Left hindlimb (tissue), 1 donor: ENCODE results near the gene ERGIC1.

Experiments
- DNase-seq: peaks from one replicate; pipeline ENCODE4 v3.0.0-alpha.2; 2018

ERGIC1 gene

GRCh38 chr5:172952034-172952511 is 118.0 kb downstream of the ERGIC1 start:
- DNase-seq: no peak

DNA sequence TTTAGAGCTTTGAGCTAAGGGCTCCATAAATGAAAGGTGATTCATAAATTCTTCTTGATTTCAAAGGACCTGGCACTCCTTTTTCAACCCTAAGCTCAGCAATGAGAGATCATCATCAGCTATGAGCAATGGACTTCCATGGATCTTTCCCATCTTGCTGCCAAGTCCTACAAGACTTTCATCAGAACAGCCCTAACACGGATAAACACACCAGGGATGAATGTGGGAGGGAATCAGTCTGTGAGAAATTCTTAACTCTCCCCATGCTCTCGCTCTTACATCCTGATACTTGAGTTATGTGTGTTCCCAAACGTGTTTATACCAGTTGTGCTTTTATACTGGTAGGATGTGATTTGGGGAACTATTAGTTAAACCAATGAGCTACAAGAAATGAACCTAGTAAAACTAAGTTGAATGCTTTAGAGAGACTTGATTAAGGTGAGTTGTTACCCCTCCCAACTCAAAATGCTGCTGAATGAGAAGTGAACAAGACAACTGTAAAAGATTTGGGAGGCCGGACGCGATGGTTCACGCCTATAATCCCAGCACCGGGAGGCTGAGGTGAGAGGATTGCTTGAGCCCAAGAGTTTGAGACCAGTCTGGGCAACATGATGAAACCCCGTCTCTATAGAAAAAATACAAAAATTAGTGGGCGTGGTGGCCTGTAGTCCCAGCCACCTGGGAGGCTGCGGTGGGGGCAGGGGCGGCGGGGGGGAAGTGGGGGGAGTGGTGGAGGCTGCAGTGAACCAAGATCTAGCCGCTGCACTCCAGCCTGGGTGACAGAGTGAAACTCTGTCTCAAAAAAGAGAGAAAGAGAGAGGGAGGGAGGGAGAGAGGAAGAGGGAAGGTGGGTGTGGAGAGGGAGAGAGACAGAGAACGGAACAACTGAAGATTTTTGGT is 120.0 kb downstream of the ERGIC1 start:
- DNase-seq: no peak

DNA sequence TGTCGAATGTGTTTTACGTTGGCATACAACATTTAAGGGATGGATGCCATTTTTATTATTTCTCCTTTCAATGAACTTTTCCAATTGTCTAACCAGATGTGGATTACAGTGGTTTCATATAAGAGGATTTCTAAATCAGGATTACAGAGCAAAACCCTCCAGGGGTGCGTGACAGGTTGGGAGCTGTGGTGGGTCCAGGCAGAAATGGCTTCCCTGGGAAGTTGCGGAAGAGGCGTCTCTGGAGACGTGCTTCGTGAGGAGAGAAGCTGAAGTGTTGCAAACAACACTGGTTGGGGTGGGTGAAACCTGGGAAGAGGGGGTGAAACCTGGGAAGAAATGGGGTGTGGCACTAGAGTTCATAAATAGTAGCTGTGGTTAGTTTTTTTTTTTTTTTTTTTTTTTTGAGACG is 120.7 kb downstream of the ERGIC1 start:
- DNase-seq: no peak

GRCh38 chr5:172956228-172956627 is 122.2 kb downstream of the ERGIC1 start:
- DNase-seq: no peak

- no peak for DNase-seq
Measured at GRCh38 chr5:172956936-172957335, 122.9 kb downstream of the ERGIC1 start.

DNA sequence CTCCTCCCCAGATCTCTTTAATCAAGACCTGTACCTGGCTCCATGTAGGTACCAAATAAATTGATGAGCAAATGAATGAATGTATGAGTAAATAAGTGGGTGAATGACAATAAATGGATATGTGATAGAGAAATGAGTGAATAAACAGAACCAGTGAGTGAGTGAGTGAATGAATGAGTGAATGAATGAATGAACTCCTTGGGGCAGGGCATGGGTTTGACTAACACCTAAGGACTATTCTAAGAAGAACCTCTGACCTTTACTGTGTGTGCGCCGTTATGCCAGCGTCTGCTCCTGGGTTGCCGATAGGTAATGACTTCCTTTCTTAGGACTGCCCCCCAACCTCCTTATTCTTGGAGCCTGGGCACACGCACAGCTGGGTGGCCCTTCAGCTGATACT is 123.4 kb downstream of the ERGIC1 start:
- DNase-seq: no peak

DNA sequence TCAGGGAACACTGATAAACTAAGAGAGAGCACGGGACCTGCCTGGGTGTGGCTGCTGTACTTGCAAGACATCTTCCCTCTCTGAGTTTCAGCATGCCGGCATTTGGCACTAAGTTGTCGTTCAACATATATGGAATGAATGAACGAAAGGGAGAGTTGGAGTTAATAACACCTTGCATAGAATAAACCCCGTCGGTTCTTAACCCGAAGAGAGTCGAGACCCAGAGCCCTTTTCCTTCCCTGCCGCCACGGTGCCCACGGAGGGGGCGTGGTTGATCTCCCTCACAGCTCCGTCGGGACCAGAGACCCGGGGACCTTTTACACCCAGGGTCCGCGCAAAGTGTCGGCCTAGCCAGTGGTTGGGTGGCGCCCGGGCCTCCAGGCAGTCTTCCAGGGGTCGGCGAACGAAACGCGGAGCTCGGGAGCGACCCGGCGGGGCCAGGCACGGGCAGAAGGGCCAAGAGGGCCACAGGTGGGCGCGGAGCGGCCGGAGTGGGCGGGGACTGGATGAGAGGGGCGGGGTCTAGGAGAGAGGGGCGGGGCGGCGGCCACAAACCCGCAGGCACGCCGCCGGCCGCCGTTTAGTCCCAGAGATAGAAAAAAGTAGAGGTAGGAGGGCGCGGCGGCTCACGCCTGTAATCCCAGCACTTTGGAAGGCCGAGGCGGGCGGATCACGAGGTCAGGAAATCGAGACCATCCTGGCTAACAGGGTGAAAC is 124.4 kb downstream of the ERGIC1 start:
- DNase-seq: peak; percentile 73

DNA sequence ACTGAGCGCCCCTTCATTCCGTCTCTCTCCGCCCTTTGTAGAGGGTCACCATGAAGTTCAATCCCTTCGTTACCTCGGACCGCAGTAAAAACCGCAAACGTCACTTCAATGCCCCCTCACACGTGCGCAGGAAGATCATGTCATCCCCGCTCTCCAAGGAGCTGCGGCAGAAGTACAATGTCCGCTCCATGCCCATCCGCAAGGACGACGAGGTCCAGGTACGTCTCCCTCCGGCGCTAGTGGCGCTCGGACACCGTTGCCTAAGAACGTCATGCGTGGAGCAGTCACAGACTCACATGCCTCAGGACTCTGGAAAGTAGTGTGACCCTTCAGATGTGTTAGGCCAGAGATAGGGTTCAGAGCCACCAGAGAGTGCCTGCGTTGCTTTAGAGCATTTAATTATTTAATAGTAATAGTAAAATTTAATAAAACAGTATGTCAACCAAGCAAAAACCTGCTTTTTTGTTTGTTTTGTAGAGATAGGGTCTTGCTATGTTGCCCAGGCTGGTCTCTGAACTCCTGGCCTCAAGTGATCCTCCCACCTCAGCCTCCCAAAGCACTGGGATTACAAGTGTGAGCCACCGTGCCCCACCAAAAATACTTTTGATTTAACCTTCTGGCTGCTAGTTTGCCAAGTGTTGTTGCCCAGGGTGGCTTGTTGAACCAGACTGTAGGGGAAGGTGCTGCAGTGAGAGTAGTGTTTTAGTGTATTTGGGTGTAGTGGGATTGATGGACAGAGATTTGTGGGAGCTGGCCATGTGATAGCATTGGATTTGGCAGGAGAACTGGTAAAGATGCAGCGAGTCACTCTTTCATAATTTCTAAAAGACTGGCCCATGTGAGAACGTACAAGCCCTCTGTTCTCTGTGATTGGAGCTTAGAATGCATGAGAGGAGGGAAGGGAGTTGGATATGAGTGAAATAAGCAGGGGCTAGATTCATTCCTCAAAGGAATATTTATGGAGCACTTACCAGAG is 126.1 kb downstream of the ERGIC1 start:
- DNase-seq: no peak

- DNase-seq: no peak
Measured at GRCh38 chr5:172969921-172970320, 135.9 kb downstream of the ERGIC1 start.

DNA sequence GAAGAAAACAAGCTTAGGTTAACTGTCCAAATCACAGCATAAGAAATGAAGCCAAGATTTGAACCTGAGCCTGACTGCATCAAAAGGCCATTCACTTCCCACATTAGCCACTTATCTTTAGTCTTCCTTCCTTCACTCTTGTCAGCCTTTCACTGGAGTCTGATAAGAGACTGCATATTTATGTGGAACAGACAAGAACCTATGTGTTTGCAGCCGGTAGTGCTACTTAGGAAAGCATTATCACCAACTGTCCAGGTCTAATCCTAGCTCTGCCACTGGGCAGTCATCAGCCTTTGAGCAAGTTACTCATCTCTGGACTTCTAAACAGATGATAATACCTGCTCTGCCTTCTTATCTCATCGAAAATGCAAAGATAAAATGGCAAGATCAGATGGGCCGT is 137.4 kb downstream of the ERGIC1 start:
- no peak for DNase-seq

DNA sequence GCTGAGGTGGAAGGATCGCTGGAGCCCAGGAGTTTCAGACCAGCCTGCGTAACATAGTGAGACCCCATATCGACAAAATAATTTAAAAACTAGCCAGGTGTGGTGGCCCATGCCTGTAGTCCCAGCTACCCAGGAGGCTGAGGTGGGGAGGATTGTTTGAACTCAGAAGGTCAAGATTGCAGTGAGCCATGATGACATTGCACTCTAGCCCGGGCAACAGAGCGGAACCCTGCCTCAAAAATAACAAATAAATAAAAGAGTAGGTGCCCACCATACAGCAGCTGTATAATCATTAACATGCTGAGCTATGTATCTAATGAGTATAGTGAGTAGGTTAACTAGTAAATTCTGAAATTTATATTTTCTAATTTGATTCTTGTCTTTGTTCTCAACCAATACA is 138.5 kb downstream of the ERGIC1 start:
- DNase-seq: no peak

DNA sequence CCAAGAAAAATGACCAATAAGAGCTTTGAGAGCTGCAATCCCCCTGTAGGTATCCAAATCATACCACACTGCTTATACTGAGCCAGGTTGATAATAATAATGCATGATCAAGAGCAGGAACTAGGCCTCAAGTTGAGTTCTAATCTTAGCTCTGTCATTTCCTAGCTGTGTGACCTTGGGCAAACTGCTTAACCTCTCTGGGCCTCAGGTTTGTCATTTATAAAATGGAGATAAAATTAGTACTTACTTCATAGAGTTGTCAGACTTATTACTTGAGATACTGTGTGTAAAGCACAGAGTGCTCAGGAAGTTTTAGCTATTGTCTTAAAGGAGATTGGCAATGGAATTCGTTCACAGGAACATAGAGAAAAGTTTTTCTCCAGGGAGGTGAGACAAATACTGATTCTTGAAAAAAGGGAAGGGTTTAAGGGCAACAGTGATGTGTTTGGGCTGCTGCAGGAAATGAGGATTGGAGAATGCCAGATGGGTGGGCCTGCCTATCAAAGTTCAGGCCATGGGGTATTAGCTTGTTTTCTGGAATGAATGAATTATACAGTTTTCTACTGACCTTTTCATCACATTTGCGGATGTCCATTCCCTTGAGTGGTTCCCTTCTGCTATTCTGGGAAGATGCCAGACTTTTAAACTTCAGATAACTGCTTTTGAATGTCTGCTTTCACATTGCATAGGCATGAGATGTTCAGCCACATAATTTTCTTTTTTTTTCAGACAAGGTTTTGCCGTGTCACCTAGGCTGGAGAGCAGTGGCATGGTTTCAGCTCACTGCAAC is 139.3 kb downstream of the ERGIC1 start:
- DNase-seq: no peak

GRCh38 chr5:172973931-172974330 is 139.9 kb downstream of the ERGIC1 start:
- no peak for DNase-seq

DNA sequence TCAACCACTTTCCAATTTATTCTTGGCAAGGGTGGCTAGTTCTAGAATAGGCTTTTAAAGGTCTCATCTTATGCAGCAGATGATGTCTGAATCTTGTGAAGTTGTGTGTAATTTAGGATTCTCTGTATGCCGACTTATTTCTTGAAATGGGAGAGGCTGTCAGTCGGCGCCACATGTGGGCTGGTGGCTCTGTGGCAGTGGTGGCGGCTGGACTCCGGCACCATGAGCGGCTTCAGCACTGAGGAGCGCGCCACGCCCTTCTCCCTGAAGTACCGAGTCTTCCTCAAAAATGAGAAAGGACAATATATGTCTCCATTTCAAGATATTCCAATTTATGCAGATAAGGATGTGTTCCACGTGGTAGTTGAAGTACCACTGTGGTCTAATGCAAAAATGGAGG is 141.2 kb downstream of the ERGIC1 start:
- DNase-seq: no peak

DNA sequence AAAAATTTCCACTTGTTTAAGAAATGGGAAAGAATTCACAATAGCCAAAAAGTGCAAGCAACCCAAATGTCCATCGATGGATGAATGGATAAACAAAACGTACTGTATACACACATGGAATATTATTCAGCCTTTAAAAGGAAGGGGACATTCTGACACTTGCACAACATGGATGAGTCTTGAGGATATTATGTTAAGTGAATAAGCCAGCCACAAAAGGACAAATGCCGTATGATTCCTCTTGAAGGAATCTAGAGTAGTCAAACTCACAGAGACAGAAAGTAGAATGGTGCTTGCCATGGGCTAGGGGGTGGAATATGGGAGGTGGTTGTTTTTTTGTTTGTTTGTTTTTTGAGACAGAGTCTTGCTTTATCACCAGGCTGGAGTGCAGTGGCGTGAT is 145.7 kb downstream of the ERGIC1 start:
- no peak for DNase-seq

DNA sequence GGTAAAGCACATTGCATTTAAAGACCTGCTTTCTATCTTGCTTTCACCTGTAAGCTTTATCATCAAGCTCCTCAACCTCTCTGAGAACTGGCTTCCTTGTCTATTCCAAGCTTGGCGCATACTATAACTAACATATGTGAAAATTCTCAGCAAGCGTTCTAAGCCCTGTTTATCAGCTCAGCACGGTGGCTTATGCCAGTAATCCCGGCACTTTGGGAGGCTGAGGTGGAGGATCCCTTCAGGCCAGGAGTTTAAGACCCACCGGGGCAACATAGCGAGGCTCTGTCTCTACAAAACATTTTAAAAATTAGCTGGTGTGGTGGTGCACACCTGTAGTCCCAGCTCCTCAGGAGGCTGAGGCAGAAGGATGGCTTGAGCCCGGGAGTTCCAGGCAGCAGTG is 147.9 kb downstream of the ERGIC1 start:
- no peak for DNase-seq

- peak; percentile 96 for DNase-seq
Measured at GRCh38 chr5:172983542-172984243, 149.6 kb downstream of the ERGIC1 start, which contains the start of gene ATP6V0E1. ATP6V0E1 (plus strand) TSS chr5:172983771; CDS start chr5:172983861, 90 bp downstream.

GRCh38 chr5:172984244-172984953 is 150.3 kb downstream of the ERGIC1 start:
- DNase-seq: peak; percentile 71

DNA sequence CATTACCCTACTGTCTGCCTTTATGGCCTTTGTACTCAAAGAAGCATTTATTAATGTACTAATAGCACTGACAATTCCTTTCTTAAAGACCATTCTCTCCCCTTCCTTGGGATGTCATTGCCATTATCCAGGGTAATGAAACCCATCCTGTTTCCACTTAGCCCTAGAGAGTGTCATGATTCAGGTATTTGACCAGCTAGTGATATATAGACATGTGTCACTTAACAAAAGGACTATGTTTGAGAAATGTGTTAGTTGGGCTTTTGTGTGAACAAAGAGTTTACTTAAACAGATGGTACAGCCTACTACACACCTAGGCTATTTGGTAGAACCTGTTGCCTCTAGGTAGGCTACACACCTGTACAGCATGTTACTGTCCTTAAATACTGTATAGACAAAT is 151.5 kb downstream of the ERGIC1 start:
- DNase-seq: no peak

GRCh38 chr5:172988276-172988675 is 154.2 kb downstream of the ERGIC1 start:
- DNase-seq: no peak

GRCh38 chr5:172990776-172991175 is 156.7 kb downstream of the ERGIC1 start:
- no peak for DNase-seq
